ENCODE results near the gene RAD51B. TPM values are rescaled to one million over a fixed set of nuclear protein-coding genes. Genes with fewer than 3 reads are reported as not detected.

RAD51B gene
- total and polyA plus RNA-seq, 9 of the 15 experiments (the other 6 are each of a cell fraction or from before 2014, with no cell fraction given), result 8.5 to 17.3 (median 11.3) TPM

GRCh38 chr14:68691792-68692118 is 872.2 kb downstream of the RAD51B start:
- Histone ChIP-seq H3K4me3 (no peak overlapping the region), H3K4me1 (replicated peaks in 1 of 2; ENCODE audit: control insufficient read depth in 2 of 2, insufficient read depth in 2 of 2, low read length in 2 of 2) (no peaks in the 10 kb centered on the region), H3K27me3 (ENCODE audit: control insufficient read depth in 2 of 2, insufficient read depth in 2 of 2, low read length in 2 of 2) (peaks cover 0 to 14% of the 10 kb centered on the region in 2 experiments; a peak in 1 of 5 replicates), H3K4me2 (ENCODE audit: insufficient read depth, low read length) (no peak overlapping the region), H3K9ac (ENCODE audit: insufficient read depth in 1 of 2, low read depth in 2 of 2, low read length in 2 of 2) (no peak overlapping the region), H2AFZ (ENCODE audit: low read depth, low read length) (no peak overlapping the region), H4K20me1 (replicated peaks; ENCODE audit: control insufficient read depth, insufficient read depth, low read length) (no peaks in the 10 kb centered on the region), H3K9me3 (replicated peaks; ENCODE audit: control insufficient read depth, insufficient read depth, low read depth, low read length) (no peaks in the 10 kb centered on the region), H3K36me3 (ENCODE audit: control insufficient read depth, insufficient read depth, low read length) (no peaks in the 10 kb centered on the region), H3K79me2 (ENCODE audit: control insufficient read depth, insufficient read depth, low read length) (no peaks in the 10 kb centered on the region), H3K9me1 (ENCODE audit: control insufficient read depth, insufficient read depth, low read length) (no peaks in the 10 kb centered on the region), H3K27ac (ENCODE audit: extremely low read depth, low read depth, low read length) (no peak overlapping the region)
- no TSS peak for BruUV-seq (replicated peaks)
- FAIRE-seq (no peak), ATAC-seq (no peak), DNase-seq (ENCODE audit: extremely low read depth in 1 of 4, low spot score in 3 of 4) (no peak)
- TF ChIP-seq ZNF239 (CRISPR knock-in tag; IDR thresholded peaks at IDR 0.05), result no peak
- CTCF ChIA-PET (ENCODE audit: low intra/inter-chr PET ratio), result no interaction called here
- intact Hi-C loops (cut with micrococcal nuclease) (no loop called here), in situ Hi-C loops (cut with MboI) (no loop called here)
- POLR2A ChIA-PET, result no interaction called here
- WGBS (ENCODE audit: insufficient coverage, low coverage, missing lambda C conversion rate), result 0% methylated on average over 2 of the region's 3 CpGs

GRCh38 chr14:68692216-68692615 is 872.6 kb downstream of the RAD51B start:
- WGBS (ENCODE audit: insufficient coverage, low coverage, missing lambda C conversion rate), result 45% methylated on average over 8 of the region's 8 CpGs
- ChIA-PET POLR2A (no interaction called here), CTCF (ENCODE audit: low intra/inter-chr PET ratio) (no interaction called here)
- TF ChIP-seq PHB2 (IDR thresholded peaks at IDR 0.05; ENCODE audit: low read depth), result no peak
- no peak for TF ChIP-seq ZNF785 (CRISPR knock-in tag; IDR thresholded peaks at IDR 0.05)
- no peak for TF ChIP-seq SIRT6 (IDR thresholded peaks at IDR 0.05; ENCODE audit: low read depth, low read length)
- no peak for TF ChIP-seq MBD1 (CRISPR knock-in tag; IDR thresholded peaks at IDR 0.05)
- TF ChIP-seq CEBPG (CRISPR knock-in tag; IDR thresholded peaks at IDR 0.05), result no peak
- TF ChIP-seq CEBPG (tag; conservative IDR thresholded peaks at IDR 0.05 in 1 of 2, IDR thresholded peaks at IDR 0.05 in 1 of 2), result no peak
- no peak for TF ChIP-seq HMBOX1 (IDR thresholded peaks at IDR 0.05)
- TF ChIP-seq NCOA6 (IDR thresholded peaks at IDR 0.05), result no peak
- TF ChIP-seq NCOA4 (IDR thresholded peaks at IDR 0.05; ENCODE audit: partially characterized antibody), result no peak
- no peak for TF ChIP-seq KLF13 (tag; IDR thresholded peaks at IDR 0.05; ENCODE audit: borderline replicate concordance, low read depth)

More at GRCh38 chr14:68692216-68692615, 872.6 kb downstream of the RAD51B start:
- Histone ChIP-seq H3K27ac (ENCODE audit: extremely low read depth, low read depth, low read length) (no peak overlapping the region), H3K4me1 (replicated peaks in 1 of 2; ENCODE audit: control insufficient read depth in 2 of 2, insufficient read depth in 2 of 2, low read length in 2 of 2) (no peaks in the 10 kb centered on the region), H3K9me3 (replicated peaks; ENCODE audit: control insufficient read depth, insufficient read depth, low read depth, low read length) (no peaks in the 10 kb centered on the region), H3K79me2 (ENCODE audit: control insufficient read depth, insufficient read depth, low read length) (no peaks in the 10 kb centered on the region), H3K9ac (ENCODE audit: insufficient read depth in 1 of 2, low read depth in 2 of 2, low read length in 2 of 2) (no peak overlapping the region), H3K9me1 (ENCODE audit: control insufficient read depth, insufficient read depth, low read length) (no peaks in the 10 kb centered on the region), H3K4me3 (no peak overlapping the region), H3K27me3 (ENCODE audit: control insufficient read depth in 2 of 2, insufficient read depth in 2 of 2, low read length in 2 of 2) (peaks cover 0 to 14% of the 10 kb centered on the region in 2 experiments; a peak in 1 of 5 replicates), H4K20me1 (replicated peaks; ENCODE audit: control insufficient read depth, insufficient read depth, low read length) (no peaks in the 10 kb centered on the region), H3K36me3 (ENCODE audit: control insufficient read depth, insufficient read depth, low read length) (no peaks in the 10 kb centered on the region), H2AFZ (ENCODE audit: low read depth, low read length) (no peak overlapping the region), H3K4me2 (ENCODE audit: insufficient read depth, low read length) (no peak overlapping the region)
- no TSS peak for BruUV-seq (replicated peaks)
- FAIRE-seq (no peak), ATAC-seq (no peak), DNase-seq (ENCODE audit: extremely low read depth in 1 of 4, low spot score in 3 of 4) (no peak)
- intact Hi-C loops (cut with micrococcal nuclease) (no loop called here), in situ Hi-C loops (cut with MboI) (no loop called here)

Data from K562 (cell line).